ENCODE measurements around the gene RRAGD. TPM values are rescaled to one million over a fixed set of nuclear protein-coding genes. Genes with fewer than 3 reads are reported as not detected.

RRAGD gene
- total and polyA plus RNA-seq, 3 experiments from 2014 or later, result 1.4 to 8.7 (median 7.3) TPM

Other genes starting within 250 kb of the RRAGD start
- not detected for gene GABRR1, start 194.9 kb downstream of the RRAGD start, total RNA-seq
- not detected for gene GABRR1, start 194.9 kb downstream of the RRAGD start, polyA plus RNA-seq
- under 1 TPM; 0.20 to 0.24 TPM for gene GABRR2, start 97.0 kb downstream of the RRAGD start, total RNA-seq
- gene GABRR2, start 97.0 kb downstream of the RRAGD start, polyA plus RNA-seq, result 0.16 TPM
- 10 to 100 TPM; 27.1 to 27.2 TPM for gene UBE2J1, start 59.6 kb downstream of the RRAGD start, total RNA-seq
- gene UBE2J1, start 59.6 kb downstream of the RRAGD start, polyA plus RNA-seq, result 36.0 TPM
- 1 to 10 TPM; 3.0 to 3.4 TPM for gene ANKRD6, start 20.9 kb upstream of the RRAGD start, total RNA-seq
- gene ANKRD6, start 20.9 kb upstream of the RRAGD start, polyA plus RNA-seq, result 2.8 TPM
- gene LYRM2, start 226.5 kb upstream of the RRAGD start, total RNA-seq, result 10 to 100 TPM; 42.8 to 46.2 TPM
- gene LYRM2, start 226.5 kb upstream of the RRAGD start, polyA plus RNA-seq, result 85.6 TPM